ENCODE measurements around the gene HECTD2. TPM values are rescaled to one million over a fixed set of nuclear protein-coding genes. Genes with fewer than 3 reads are reported as not detected.
"Not testable (repeated sequence)": the region's sequence is repeated elsewhere in the genome, so short reads cannot be mapped to it uniquely, and the experiment has no call there.

Gene HECTD2
- total RNA-seq, 1 experiment from 2014 or later: 5.2 TPM

DNA sequence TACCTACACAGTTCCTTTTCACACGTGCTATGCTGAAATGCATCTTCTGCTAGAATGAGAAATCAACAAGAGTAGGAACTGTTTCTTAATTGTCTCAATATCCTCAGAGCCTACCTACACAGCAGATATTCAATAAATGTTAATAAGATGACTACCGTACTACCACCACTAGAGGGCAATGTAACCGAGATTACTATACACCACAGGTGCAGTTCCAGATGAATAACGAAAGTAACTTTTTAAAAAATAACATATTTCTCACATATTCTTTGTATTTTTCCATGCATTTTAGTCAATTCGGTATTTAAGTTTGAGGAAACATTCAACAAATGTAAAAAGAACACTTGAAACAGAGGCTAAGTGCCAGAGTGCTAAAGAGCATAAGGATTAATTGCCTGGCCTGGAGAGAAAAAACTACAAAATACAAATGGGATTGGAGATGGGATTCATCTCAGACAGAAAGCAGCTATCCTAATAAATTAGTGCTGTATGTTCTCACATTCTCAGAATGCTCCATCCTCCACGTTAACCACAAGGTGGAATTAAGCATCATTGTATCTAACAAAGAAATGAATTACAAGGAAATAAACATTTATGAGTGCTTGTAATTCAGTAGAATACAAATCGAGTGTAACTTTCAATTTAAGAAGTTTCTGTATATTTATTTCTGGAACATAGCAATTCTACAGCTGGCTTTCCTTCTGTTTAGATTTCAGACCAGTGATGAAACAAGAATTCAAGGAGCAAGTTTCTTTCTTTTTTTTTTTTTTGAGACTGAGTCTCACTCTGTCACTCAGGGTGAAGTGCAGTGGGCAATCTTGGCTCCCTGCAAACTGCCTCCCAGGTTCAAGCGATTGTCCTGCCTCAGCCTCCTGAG lies 20.3 kb upstream of the HECTD2 start:
- H3K4me3 ChIP-seq: peak overlapping the region; percentile 32; the same call in 1 of the 2 replicates
- BruUV-seq (replicated peaks): no TSS peak
- no peak overlapping the region for H3K27ac ChIP-seq
- H3K27me3 ChIP-seq (ENCODE audit: insufficient read depth, low read depth): 0 out of 2 replicates have a peak, but pooled peaks cover 4% of the 10 kb centered on the region
- no peak for DNase-seq
- H3K36me3 ChIP-seq (ENCODE audit: low read depth): no peaks in the 10 kb centered on the region
- CTCF ChIA-PET: no interaction called here
- no peaks in the 10 kb centered on the region for H3F3A ChIP-seq (ENCODE audit: insufficient read depth, low read depth)
- H3K9me3 ChIP-seq (ENCODE audit: insufficient read depth, low read depth): no peaks in the 10 kb centered on the region
- TF ChIP-seq, protein P1, sequence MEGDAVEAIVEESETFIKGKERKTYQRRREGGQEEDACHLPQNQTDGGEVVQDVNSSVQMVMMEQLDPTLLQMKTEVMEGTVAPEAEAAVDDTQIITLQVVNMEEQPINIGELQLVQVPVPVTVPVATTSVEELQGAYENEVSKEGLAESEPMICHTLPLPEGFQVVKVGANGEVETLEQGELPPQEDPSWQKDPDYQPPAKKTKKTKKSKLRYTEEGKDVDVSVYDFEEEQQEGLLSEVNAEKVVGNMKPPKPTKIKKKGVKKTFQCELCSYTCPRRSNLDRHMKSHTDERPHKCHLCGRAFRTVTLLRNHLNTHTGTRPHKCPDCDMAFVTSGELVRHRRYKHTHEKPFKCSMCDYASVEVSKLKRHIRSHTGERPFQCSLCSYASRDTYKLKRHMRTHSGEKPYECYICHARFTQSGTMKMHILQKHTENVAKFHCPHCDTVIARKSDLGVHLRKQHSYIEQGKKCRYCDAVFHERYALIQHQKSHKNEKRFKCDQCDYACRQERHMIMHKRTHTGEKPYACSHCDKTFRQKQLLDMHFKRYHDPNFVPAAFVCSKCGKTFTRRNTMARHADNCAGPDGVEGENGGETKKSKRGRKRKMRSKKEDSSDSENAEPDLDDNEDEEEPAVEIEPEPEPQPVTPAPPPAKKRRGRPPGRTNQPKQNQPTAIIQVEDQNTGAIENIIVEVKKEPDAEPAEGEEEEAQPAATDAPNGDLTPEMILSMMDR (conservative IDR thresholded peaks at IDR 0.05): peak; percentile 72
- no peak for TF ChIP-seq EZH2 (IDR thresholded peaks at IDR 0.05; ENCODE audit: low read depth)
- peak overlapping the region; percentile 74 for H3K4me2 ChIP-seq
- no peaks in the 10 kb centered on the region for H4K20me1 ChIP-seq (ENCODE audit: insufficient read depth)
- intact Hi-C loops (cut with micrococcal nuclease; ENCODE audit: unreplicated experiment): loop anchor here (2.0 kb wide), 1 partner anchor 245 kb away; no protein-coding TSS in a partner anchor
- POLR2A ChIA-PET (ENCODE audit: unreplicated experiment): no interaction called here
- no peaks in the 10 kb centered on the region for H3K79me2 ChIP-seq (ENCODE audit: low read depth)
- peak overlapping the region; percentile 61; the same call in 1 of the 2 replicates for H2AFZ ChIP-seq
- no peaks in the 10 kb centered on the region for H3K9me2 ChIP-seq (ENCODE audit: insufficient read depth)
- no peaks in the 10 kb centered on the region for H3K4me1 ChIP-seq (replicated peaks; ENCODE audit: insufficient read depth)

DNA sequence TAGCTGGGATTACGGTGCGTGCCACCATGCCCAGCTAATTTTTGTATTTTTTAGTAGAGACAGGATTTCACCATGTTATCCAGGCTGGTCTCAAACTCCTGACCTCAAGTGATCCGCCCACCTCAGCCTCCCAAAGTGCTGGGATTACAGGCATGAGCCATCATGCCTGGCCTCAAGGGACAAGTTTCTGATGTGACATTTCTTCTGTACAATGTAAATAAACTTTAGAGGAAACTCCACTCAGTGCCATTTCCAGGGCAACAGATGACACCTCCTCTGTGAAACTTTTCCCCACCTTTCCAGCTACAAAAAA lies 19.7 kb upstream of the HECTD2 start:
- H3F3A ChIP-seq (ENCODE audit: insufficient read depth, low read depth); H3K9me3 ChIP-seq (ENCODE audit: insufficient read depth, low read depth); H3K27me3 ChIP-seq (ENCODE audit: insufficient read depth, low read depth); CTCF ChIA-PET; intact Hi-C loops (cut with micrococcal nuclease; ENCODE audit: unreplicated experiment); POLR2A ChIA-PET (ENCODE audit: unreplicated experiment); DNase-seq; H3K79me2 ChIP-seq (ENCODE audit: low read depth); H3K4me3 ChIP-seq; BruUV-seq (replicated peaks); H4K20me1 ChIP-seq (ENCODE audit: insufficient read depth); H3K9me2 ChIP-seq (ENCODE audit: insufficient read depth); H3K27ac ChIP-seq; H3K4me1 ChIP-seq (replicated peaks; ENCODE audit: insufficient read depth); H3K36me3 ChIP-seq (ENCODE audit: low read depth): not testable (repeated sequence)
- Histone ChIP-seq H2AFZ (0 out of 2 replicates have a peak overlapping the region, but pooled peaks have one; percentile 61), H3K4me2 (peak overlapping the region; percentile 74; the same call in 1 of the 2 replicates)

DNA sequence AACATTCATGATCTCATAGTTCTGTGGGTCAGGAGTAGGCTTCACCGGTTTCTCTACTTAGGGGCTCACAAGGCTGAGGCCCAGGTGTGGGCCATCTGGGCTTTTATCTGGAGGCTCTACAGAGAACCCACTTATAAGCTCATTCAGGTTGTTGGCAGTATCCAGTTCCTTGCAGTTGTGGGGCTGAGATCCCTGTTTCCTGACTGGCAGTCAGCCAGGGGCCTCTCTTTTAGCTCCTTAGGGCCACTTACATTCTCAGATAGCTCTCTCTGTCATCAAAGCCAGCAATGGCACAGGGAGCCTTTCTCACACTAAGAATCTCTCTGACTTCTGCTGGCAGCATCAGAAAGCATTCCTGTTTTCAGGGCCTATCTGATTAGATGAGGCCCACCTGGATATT lies 18.2 kb upstream of the HECTD2 start:
- BruUV-seq (replicated peaks): no TSS peak
- Histone ChIP-seq H3K4me1 (replicated peaks; ENCODE audit: insufficient read depth) (no peaks in the 10 kb centered on the region), H3K4me2 (no peak overlapping the region), H3K27me3 (ENCODE audit: insufficient read depth, low read depth) (no peaks in the 10 kb centered on the region), H3K27ac (no peak overlapping the region), H3K36me3 (ENCODE audit: low read depth) (no peaks in the 10 kb centered on the region), H3F3A (ENCODE audit: insufficient read depth, low read depth) (no peaks in the 10 kb centered on the region), H2AFZ (no peak overlapping the region), H4K20me1 (ENCODE audit: insufficient read depth) (no peaks in the 10 kb centered on the region), H3K79me2 (ENCODE audit: low read depth) (no peaks in the 10 kb centered on the region), H3K9me3 (ENCODE audit: insufficient read depth, low read depth) (no peaks in the 10 kb centered on the region), H3K4me3 (no peak overlapping the region), H3K9me2 (ENCODE audit: insufficient read depth) (no peaks in the 10 kb centered on the region; the same call in 1 of the 2 replicates)
- no peak for TF ChIP-seq EZH2 (IDR thresholded peaks at IDR 0.05; ENCODE audit: low read depth)
- TF ChIP-seq, protein P1 (conservative IDR thresholded peaks at IDR 0.05): no peak
- CTCF ChIA-PET: no interaction called here
- POLR2A ChIA-PET (ENCODE audit: unreplicated experiment): no interaction called here
- no peak for DNase-seq
- intact Hi-C loops (cut with micrococcal nuclease; ENCODE audit: unreplicated experiment): no loop called here
